Measurements from ENCODE around the gene ARL17B.
"Not testable (repeated sequence)": the region's sequence is repeated elsewhere in the genome, so short reads cannot be mapped to it uniquely, and the experiment has no call there.

DNA sequence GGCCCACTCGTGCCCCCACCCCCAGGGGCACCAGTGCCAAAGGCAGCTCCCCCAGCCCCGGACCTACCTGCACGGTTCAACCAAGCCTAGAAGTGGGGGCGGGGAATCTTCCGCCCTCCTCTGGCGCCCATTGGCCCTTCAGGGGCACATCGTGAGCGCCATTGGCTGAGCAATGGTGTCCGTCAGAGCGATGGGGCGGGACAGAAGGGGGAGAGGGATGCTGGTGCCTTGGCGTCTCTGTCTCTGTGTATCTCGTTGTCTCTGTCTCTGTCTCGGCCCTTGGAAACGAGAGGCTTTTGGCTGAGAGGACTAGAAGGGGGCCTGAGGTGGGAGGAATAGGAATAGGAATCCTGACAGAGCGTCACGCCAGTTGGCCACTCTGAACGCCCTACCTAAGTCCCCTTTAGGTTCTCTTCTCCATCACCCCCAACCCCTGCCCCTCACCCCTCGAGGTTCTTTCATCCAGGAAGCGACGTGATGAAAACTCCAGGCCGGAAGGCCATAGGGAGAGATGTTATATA is 136.2 kb downstream of the ARL17B start:
- TF ChIP-seq SMC3, BHLHE40 (IDR thresholded peaks at IDR 0.05; ENCODE audit: low read depth, low read length): not testable (repeated sequence)
- TF ChIP-seq, protein P1, sequence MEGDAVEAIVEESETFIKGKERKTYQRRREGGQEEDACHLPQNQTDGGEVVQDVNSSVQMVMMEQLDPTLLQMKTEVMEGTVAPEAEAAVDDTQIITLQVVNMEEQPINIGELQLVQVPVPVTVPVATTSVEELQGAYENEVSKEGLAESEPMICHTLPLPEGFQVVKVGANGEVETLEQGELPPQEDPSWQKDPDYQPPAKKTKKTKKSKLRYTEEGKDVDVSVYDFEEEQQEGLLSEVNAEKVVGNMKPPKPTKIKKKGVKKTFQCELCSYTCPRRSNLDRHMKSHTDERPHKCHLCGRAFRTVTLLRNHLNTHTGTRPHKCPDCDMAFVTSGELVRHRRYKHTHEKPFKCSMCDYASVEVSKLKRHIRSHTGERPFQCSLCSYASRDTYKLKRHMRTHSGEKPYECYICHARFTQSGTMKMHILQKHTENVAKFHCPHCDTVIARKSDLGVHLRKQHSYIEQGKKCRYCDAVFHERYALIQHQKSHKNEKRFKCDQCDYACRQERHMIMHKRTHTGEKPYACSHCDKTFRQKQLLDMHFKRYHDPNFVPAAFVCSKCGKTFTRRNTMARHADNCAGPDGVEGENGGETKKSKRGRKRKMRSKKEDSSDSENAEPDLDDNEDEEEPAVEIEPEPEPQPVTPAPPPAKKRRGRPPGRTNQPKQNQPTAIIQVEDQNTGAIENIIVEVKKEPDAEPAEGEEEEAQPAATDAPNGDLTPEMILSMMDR (conservative IDR thresholded peaks at IDR 0.05; ENCODE audit: low read depth, low read length) = not testable (repeated sequence)
